Caco-2 (cell line): Measurements from ENCODE around the gene DFFB. TPM values are rescaled to one million over a fixed set of nuclear protein-coding genes. Genes with fewer than 3 reads are reported as not detected.

Experiments used
- BruUV-seq: library from RNA; stranded (reverse); fragments of 400-500 nt; replicated peaks from 2 replicates; lab custom pipeline; 2021; lab: Mats Ljungman, UMichigan
- CTCF ChIA-PET: fragments of 300-600 bp; sonication (Branson Sonifier 250); formaldehyde crosslinking; loops from one replicate; lab custom pipeline; 2022; ENCODE audit warnings: antibody characterized with exemption; lab: Charles Lee
- POLR2A ChIA-PET: fragments of 300-600 bp; sonication (Branson Sonifier 250); formaldehyde crosslinking; loops from one replicate; lab custom pipeline; 2022; ENCODE audit warnings: antibody characterized with exemption; lab: Charles Lee
- DNase-seq, 2 experiments: peaks; one replicate each; pipeline versions ENCODE4 v3.0.0 to v3.0.0-alpha.2; 2020 to 2022
- H3K27me3 ChIP-seq: replicated peaks from 2 replicates; pipeline ENCODE4 v1.6.0; 2011; ENCODE audit warnings: low read length; ENCODE audit not compliant: control insufficient read depth, insufficient read depth
- H3K36me3 ChIP-seq: 2 replicates; pipeline ENCODE4 v1.5.1; 2011; ENCODE audit warnings: low read length; ENCODE audit not compliant: control insufficient read depth, insufficient read depth
- H3K4me1 ChIP-seq: fragments of 250-450 bp; sonication (Bioruptor Pico); 2 replicates; pipeline ENCODE4 v1.5.1; 2020; ENCODE audit warnings: mild to moderate bottlenecking
- H3K4me3 ChIP-seq: 2 replicates; pipeline ENCODE4 v1.5.1; 2011; ENCODE audit warnings: low read depth, mild to moderate bottlenecking, control low read depth, low read length
- H3K9me3 ChIP-seq: fragments of 250-450 bp; sonication (Bioruptor Pico); 2 replicates; pipeline ENCODE4 v1.5.1; 2020; ENCODE audit warnings: mild to moderate bottlenecking, moderate library complexity
- H3K27ac Mint-ChIP-seq: one replicate; pipeline ENCODE4 v1.8.0; 2022; ENCODE audit warnings: mixed read lengths; ENCODE audit not compliant: unreplicated experiment
- H3K27me3 Mint-ChIP-seq: one replicate; pipeline ENCODE4 v1.8.0; 2022; ENCODE audit warnings: mixed read lengths; ENCODE audit not compliant: insufficient read depth, unreplicated experiment
- H3K36me3 Mint-ChIP-seq: one replicate; pipeline ENCODE4 v1.8.0; 2022; ENCODE audit warnings: mild to moderate bottlenecking, mixed read lengths; ENCODE audit not compliant: insufficient read depth, unreplicated experiment
- H3K4me1 Mint-ChIP-seq: one replicate; pipeline ENCODE4 v1.8.0; 2022; ENCODE audit warnings: low read depth, mixed read lengths; ENCODE audit not compliant: unreplicated experiment
- H3K4me3 Mint-ChIP-seq: one replicate; pipeline ENCODE4 v1.8.0; 2022; ENCODE audit warnings: mild to moderate bottlenecking, moderate library complexity, mixed read lengths; ENCODE audit not compliant: unreplicated experiment
- H3K9me3 Mint-ChIP-seq: one replicate; pipeline ENCODE4 v1.8.0; 2022; ENCODE audit warnings: mixed read lengths; ENCODE audit not compliant: unreplicated experiment
- intact Hi-C: fragments of 100-400 bp; cut with micrococcal nuclease; formaldehyde crosslinking; loops from one replicate; pipeline ENCODE4 v1.10.0; 2022; ENCODE audit not compliant: unreplicated experiment
- total RNA-seq: library from RNA; stranded (reverse); gene quantifications from 2 replicates; pipeline ENCODE4 v1.2.3, GENCODE V29; 2022
- TF ChIP-seq, protein P1 (sequence below), 2 experiments: fragments of 200-600 bp in 1 of 2; IDR thresholded peaks; 1 replicate in 1 of 2; 2 replicates in 1 of 2; pipeline versions ENCODE4 v1.5.1 to v1.8.0; 2011 to 2022; ENCODE audit warnings: antibody characterized with exemption in 1 of 2, control low read depth in 1 of 2, inconsistent platforms in 1 of 2, low read depth in 1 of 2, low read length in 1 of 2, mild to moderate bottlenecking in 1 of 2, moderate library complexity in 1 of 2; ENCODE audit not compliant: insufficient read depth in 1 of 2, severe bottlenecking in 1 of 2, unreplicated experiment in 1 of 2

The DFFB gene
- total RNA-seq, 1 experiment from 2014 or later = 7.7 TPM

GRCh38 chr1:3902571-3903091, 45.4 kb downstream of the DFFB start:
- intact Hi-C loops = no loop called here
- H3K4me1 ChIP-seq = no peaks in the 10 kb centered on the region
- Mint-ChIP-seq H3K27me3 (no peaks in the 10 kb centered on the region), H3K9me3 (no peaks in the 10 kb centered on the region), H3K4me1 (no peaks in the 10 kb centered on the region), H3K27ac (no peak overlapping the region), H3K4me3 (no peak overlapping the region), H3K36me3 (peaks cover 6% of the 10 kb centered on the region)
- H3K36me3 ChIP-seq = no peaks in the 10 kb centered on the region
- no peak overlapping the region for H3K4me3 ChIP-seq
- DNase-seq = no peak
- TF ChIP-seq, protein P1, sequence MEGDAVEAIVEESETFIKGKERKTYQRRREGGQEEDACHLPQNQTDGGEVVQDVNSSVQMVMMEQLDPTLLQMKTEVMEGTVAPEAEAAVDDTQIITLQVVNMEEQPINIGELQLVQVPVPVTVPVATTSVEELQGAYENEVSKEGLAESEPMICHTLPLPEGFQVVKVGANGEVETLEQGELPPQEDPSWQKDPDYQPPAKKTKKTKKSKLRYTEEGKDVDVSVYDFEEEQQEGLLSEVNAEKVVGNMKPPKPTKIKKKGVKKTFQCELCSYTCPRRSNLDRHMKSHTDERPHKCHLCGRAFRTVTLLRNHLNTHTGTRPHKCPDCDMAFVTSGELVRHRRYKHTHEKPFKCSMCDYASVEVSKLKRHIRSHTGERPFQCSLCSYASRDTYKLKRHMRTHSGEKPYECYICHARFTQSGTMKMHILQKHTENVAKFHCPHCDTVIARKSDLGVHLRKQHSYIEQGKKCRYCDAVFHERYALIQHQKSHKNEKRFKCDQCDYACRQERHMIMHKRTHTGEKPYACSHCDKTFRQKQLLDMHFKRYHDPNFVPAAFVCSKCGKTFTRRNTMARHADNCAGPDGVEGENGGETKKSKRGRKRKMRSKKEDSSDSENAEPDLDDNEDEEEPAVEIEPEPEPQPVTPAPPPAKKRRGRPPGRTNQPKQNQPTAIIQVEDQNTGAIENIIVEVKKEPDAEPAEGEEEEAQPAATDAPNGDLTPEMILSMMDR (IDR thresholded peaks at IDR 0.05; ENCODE audit: insufficient read depth in 1 of 2, low read depth in 1 of 2, low read length in 1 of 2, severe bottlenecking in 1 of 2, unreplicated experiment in 1 of 2) = no peak
- ChIA-PET POLR2A (no interaction called here), CTCF (no interaction called here)
- no TSS peak for BruUV-seq
- no peaks in the 10 kb centered on the region for H3K27me3 ChIP-seq
- H3K9me3 ChIP-seq = no peaks in the 10 kb centered on the region

DNA sequence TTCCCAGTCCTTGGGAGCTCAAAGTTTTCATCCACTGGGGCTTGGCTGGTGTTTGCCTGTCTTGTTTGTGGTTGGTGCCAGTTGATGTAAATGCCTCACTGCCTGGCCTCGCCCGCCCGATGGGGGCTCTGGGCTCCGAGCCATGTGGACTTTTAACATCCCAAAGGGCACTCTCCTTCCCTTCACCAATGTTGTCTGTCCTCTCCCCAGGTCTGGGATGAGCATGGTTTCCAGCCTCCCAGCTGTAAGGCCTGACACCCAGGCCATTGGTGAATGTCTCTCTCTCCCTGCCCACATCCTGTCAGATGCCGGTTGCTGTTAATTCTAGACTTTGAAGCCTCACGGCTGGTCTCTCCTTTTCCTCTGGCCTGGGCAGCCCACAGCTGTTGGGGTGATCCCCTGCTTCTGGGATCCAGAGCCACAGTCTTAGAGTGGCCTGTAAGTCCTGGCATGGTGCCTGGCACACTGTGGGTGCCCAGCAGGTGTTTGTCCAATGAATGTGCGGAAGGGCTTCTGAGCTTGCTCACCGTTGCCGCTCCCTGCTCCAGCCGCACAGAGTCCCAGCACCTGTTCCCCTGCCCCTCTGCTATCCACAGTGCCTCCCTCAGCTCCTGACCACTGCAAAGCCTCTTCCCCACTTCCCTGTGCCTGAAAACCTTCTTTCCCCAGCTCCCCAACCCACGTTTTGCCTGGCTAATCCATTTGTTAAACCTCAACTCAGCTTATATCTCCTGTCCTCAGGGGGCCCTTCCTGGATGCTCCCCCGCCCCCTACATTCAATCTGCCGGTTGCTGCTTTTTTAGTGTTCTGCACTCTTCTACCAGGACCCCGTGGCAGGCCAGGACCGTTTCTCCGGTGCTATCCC, 46.1 kb downstream of the DFFB start:
- Histone ChIP-seq H3K4me1 (no peaks in the 10 kb centered on the region), H3K9me3 (no peaks in the 10 kb centered on the region), H3K4me3 (no peak overlapping the region), H3K36me3 (no peaks in the 10 kb centered on the region), H3K27me3 (no peaks in the 10 kb centered on the region)
- H3K9me3 Mint-ChIP-seq = no peaks in the 10 kb centered on the region
- BruUV-seq = no TSS peak
- intact Hi-C loops = no loop called here
- TF ChIP-seq, protein P1 (IDR thresholded peaks at IDR 0.05; ENCODE audit: insufficient read depth in 1 of 2, low read depth in 1 of 2, low read length in 1 of 2, severe bottlenecking in 1 of 2, unreplicated experiment in 1 of 2) = no peak
- DNase-seq = no peak
- ChIA-PET POLR2A (no interaction called here), CTCF (no interaction called here)
- H3K27me3 Mint-ChIP-seq = no peaks in the 10 kb centered on the region
- no peak overlapping the region for H3K27ac Mint-ChIP-seq
- H3K4me3 Mint-ChIP-seq = peak overlapping the region; percentile 20
- H3K36me3 Mint-ChIP-seq = peaks cover 6% of the 10 kb centered on the region
- no peaks in the 10 kb centered on the region for H3K4me1 Mint-ChIP-seq

DNA sequence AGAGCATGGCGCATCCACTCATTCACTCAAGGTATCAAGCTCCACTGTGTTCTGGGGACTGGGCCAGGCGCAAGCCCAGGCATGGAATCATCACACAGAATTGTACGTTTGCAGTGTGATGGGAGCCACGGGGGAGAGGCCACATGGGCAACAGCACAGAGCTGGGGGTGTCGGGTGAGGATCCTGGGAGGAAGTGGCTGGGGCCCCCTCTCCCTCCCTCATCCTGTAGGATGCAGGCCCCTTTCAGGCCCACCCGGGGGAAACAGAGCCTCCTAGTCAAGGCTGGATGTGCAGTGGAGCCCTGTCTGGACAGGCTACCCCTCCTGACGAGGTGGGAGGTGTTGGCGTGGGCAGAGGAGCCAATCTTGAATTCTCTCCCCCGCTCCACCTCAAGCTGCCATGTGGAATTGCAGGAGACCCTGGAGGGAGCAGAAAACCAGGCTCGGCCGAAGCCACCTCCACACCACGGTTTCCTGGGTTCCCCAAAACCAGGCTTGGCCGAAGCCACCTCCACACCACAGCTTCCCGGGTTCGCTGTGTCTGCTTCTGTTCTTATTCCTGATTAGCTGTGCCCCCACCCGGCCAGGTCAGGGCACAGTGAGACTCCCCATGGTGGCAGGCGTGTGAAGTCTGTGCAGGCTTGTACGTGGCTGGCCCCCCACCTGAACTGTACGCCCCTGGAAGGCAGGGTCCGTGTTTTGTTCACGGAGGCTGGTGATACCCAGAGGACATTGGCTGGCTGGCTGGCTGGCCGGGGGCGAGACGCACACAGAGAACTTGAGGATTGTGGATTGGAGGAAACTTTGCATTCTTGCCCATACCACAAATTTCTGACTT, 46.9 kb downstream of the DFFB start:
- Histone ChIP-seq H3K4me3 (no peak overlapping the region), H3K4me1 (no peaks in the 10 kb centered on the region), H3K27me3 (no peaks in the 10 kb centered on the region), H3K9me3 (no peaks in the 10 kb centered on the region), H3K36me3 (no peaks in the 10 kb centered on the region)
- POLR2A ChIA-PET = no interaction called here
- BruUV-seq = no TSS peak
- no peak overlapping the region for H3K27ac Mint-ChIP-seq
- H3K27me3 Mint-ChIP-seq = no peaks in the 10 kb centered on the region
- H3K4me1 Mint-ChIP-seq = no peaks in the 10 kb centered on the region
- CTCF ChIA-PET = no interaction called here
- intact Hi-C loops = no loop called here
- H3K9me3 Mint-ChIP-seq = no peaks in the 10 kb centered on the region
- peaks cover 6% of the 10 kb centered on the region for H3K36me3 Mint-ChIP-seq
- TF ChIP-seq, protein P1 (IDR thresholded peaks at IDR 0.05; ENCODE audit: insufficient read depth in 1 of 2, low read depth in 1 of 2, low read length in 1 of 2, severe bottlenecking in 1 of 2, unreplicated experiment in 1 of 2) = no peak
- H3K4me3 Mint-ChIP-seq = no peak overlapping the region
- no peak for DNase-seq
